Peyer's patch (tissue), 4 donors: ENCODE measurements around the gene BRCA2.

ENCODE experiments used
- CTCF ChIP-seq, 6 experiments: fragments of 450-650 bp in 4 of 6; fragments of 200-600 bp in 2 of 6; sonication (generic) in 1 of 6; IDR thresholded peaks; one replicate each; pipeline ENCODE4 v1.5.1; 2017 to 2019; ENCODE audit warnings: antibody characterized with exemption in 6 of 6, mild to moderate bottlenecking in 3 of 6, moderate library complexity in 1 of 6
- POLR2A ChIP-seq, 2 donors: fragments of 450-650 bp; IDR thresholded peaks; one replicate each; pipeline ENCODE4 v1.5.1; 2017; ENCODE audit warnings: antibody characterized with exemption in 2 of 2, mild to moderate bottlenecking in 2 of 2, moderate library complexity in 2 of 2

GRCh38 chr13:32320528-32320927 is 5.2 kb downstream of the BRCA2 start:
- TF ChIP-seq CTCF (IDR thresholded peaks at IDR 0.05) (no peak), POLR2A (IDR thresholded peaks at IDR 0.05) (no peak)
